HG03469 (cell line): ENCODE data around the gene SRF.

ENCODE experiments used
- ATAC-seq: cut with Tn5 transposase; IDR thresholded peaks from one replicate; pipeline ENCODE4 v1.9.1; 2021; ENCODE audit warnings: mild to moderate bottlenecking, moderate library complexity, moderate number of reproducible peaks; ENCODE audit not compliant: unreplicated experiment

The SRF gene

DNA sequence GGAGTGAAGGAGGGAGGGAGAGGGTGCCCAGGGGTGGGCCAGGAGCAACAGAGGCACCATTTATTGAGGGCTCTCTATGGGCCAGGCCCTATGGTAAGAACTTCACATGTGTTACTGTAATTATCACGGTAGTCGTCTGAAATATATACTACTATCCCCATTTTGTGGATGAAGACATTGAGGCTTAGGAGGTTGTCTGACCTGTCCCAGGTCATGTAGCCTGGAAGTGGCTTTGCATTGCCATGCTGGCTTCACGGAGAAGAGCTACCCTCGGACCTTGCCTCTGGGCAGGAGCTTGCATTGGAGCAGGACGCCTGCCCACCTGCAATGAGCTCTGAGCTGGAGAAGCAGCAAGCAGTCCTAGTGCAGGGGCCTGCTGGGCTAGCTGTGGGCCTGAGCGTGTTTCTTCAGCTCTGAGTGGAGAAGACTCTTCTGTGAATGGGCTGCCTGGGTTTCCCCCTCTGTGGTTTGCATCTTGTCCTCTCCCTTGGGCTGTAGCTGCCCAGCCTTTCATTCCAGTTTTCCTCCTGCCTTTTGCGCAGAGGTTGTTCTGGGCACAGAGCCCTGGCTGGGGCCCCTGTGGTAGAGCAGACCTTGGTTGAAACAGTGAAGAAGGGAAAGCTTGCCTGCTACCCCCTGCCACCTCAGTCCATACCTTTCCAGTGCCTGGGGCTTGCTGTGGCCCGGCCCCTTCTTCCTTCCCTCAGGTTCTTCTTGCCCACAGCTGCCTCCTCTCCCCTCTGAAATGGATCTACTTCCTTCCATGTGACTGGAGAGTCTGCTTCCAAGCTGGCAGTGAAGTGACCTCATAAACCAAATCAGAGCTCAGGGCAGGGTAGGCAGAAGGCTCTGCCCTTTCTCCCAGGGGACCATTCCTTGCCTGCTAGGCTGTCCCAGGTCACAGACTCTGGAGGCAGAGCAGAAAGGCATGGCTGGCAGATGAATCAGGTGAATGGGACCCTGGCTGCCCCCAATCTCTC is 24.1 kb upstream of the SRF start:
- ATAC-seq: no peak

DNA sequence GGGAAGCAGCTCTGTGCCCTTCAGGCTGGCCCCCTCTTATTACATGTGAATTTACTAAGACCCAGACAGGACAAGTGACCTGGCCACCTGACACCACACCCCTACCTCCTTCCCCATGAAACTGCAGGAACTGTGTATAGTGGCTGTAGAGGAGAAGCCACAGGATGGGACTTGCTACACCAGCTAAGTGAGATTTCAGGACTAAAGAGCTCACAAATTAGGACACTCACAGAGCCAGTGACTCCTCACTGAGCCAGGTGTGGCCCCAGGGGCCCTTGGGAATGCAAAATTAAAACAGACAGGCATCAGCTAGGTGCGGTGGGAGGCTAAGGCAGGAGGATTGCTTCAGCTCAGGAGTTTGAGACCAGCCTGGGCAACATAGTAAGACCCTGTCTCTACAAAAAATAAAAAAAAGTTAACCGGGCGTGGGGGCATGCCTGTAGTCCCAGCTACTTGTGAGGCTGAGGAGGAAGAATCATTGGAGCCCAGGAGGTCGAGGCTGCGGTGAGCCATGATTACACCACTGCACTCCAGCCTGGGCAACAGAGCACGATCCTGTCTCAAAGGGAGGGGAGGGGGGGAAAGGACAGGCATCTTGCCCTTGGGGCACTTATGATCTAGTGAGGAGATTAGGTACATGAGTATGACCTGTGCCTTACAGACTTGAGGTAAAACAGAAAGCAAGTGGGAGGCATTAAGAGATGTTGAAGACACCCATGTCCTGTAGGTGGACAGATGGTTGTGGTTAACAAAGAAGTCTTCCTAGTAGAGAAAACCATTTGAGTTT is 23.2 kb upstream of the SRF start:
- ATAC-seq: no peak

DNA sequence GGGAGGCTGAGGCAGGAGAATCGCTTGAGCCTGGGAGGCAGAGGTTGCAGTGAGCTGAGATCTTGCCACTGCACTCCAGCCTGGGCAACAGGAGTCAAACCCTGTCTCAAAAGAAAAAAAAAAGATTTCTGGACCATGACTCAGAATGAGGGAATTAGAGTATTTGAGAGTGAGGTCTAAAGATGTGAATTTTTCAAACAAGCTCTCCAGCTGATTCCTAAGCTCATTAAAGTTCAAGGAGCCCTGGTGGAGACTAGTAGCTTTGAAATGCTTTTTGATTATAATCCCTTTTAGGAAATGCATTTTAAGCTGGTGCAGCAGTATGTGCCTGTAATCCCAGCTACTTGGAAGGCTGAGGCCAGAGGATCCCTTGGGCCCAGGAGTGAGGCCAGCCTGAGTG is 21.8 kb upstream of the SRF start:
- no peak for ATAC-seq

DNA sequence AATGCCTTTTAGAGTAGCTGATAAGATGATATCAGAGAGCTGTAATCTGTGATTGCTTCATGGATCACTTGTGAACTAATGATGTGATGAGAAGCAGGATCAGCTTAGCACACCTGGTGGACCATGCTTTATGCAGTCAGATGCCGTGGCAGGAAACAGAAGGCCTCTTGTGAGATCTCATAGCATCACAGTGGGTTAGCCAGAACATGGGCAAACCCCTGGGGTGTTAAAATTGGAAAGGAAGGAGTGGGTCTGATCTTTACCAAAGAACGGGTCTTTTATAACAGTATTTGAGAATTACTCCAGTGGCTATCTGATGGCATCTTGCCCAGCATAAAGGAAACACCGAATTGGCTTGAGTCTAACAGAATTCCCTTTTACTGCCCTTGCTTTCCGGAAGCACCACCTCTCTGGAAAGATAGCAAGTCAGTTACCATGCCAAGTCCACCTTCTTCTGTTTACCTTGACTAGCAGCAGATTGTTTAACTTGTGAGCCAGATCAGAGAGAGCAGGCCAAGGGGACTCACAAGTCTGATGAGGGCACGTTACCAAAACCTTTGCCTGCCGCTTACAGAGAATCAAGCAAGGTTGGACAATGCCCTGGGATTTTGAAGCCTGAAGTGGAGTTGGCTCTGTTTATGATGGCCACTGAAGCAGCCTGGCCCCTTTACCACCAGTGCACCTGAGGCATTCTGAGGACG is 20.9 kb upstream of the SRF start:
- ATAC-seq: no peak

DNA sequence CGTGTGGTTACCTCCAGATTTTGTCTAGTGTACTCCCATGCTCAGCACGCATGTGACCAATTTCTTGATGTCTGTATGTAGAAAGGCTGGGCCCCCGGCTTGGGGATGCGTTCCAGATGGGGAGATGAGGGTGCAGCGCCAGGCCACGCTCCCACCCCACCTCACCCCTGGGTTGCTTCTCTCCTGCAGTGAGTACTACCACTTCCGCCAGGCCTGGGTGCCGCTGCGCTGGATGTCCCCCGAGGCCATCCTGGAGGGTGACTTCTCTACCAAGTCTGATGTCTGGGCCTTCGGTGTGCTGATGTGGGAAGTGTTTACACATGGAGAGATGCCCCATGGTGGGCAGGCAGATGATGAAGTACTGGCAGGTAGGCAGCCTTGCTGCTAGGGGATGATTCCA is 11.5 kb upstream of the SRF start:
- no peak for ATAC-seq

GRCh38 chr6:43163899-43164298 is 7.2 kb upstream of the SRF start:
- no peak for ATAC-seq

GRCh38 chr6:43170417-43170930 is 595 bp upstream of the SRF start:
- ATAC-seq: no peak

GRCh38 chr6:43171707-43172103 is 636 bp downstream of the SRF start:
- ATAC-seq: no peak

DNA sequence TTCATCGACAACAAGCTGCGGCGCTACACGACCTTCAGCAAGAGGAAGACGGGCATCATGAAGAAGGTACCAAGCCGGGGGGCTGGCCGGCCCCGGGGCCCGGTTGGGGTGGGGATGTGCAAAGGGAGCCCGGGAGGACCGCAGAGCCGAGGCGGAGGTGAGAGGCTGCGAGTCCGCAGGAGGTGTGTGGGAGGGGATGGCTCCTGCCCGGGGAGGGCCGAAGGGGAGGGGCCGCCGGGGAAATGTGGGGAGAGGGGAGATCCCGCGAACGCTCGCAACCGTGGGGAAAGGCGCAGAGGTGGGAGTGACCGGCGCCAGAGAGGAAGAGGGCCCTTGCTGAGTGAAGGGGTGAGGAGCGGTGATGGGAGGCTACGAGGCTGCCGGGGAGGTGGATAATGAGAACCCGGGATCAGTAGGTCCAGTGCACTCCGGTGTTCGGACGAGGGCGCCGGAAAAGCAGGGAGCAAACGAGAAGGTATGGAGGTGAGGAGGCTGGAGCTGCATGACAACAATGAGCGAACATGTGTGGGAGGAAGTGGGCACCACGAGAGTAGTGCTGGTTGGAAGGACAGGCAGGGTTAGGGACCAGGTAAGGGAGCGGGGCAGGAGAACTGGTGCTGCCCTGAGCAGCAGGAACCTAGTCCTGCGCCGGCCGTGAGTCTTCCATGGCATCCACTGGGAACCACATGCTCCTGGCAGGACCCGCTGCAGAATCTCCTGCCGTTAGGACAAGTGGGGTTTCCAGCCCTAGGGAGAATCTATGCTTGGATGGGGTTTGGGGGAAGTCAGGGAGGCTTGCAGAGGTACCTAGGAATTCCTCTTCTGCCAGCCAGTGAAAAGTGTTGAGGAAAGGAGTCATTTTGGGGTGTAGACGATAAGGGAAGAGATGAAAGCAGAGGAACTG is 1.3 kb downstream of the SRF start:
- no peak for ATAC-seq

DNA sequence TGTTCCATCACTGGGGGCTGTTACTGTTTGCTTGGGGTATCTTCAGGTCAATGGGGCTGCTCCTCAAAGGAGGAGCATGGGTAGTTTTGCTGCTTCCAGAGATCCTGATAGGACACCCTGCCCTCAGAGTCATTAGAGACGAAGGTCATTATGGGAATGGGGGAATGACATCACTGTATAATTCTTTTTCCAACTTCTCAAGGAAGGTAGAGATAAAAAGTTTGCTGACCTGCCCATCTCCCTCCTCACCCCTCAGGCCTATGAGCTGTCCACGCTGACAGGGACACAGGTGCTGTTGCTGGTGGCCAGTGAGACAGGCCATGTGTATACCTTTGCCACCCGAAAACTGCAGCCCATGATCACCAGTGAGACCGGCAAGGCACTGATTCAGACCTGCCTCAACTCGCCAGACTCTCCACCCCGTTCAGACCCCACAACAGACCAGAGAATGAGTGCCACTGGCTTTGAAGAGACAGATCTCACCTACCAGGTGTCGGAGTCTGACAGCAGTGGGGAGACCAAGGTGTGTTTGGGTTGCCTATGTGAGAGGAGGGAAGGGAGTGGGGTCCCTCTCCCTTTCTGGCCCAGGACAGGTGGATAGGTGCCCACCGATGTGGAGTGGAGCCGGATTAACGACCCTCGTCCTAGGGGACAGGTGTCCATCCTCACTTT is 2.7 kb downstream of the SRF start:
- ATAC-seq: no peak

GRCh38 chr6:43174263-43175112 is 3.4 kb downstream of the SRF start:
- peak; percentile 58 for ATAC-seq

- no peak for ATAC-seq
These were observed 4.8 kb downstream of the SRF start for GRCh38 chr6:43175676-43176422.

DNA sequence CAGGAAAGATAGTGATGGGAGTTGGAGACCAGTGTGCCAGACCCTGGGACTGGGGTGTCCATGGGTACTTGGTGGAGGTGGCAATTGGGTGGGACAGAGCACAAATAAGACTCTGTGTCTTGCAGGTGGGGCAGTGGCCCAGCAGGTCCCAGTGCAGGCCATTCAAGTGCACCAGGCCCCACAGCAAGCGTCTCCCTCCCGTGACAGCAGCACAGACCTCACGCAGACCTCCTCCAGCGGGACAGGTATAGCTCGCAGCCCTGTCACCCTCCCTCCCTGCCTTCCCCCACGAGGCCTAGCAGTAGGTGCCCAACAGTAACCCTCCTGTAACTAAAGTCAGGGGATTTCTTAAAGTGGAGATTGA is 5.3 kb downstream of the SRF start:
- ATAC-seq: no peak

DNA sequence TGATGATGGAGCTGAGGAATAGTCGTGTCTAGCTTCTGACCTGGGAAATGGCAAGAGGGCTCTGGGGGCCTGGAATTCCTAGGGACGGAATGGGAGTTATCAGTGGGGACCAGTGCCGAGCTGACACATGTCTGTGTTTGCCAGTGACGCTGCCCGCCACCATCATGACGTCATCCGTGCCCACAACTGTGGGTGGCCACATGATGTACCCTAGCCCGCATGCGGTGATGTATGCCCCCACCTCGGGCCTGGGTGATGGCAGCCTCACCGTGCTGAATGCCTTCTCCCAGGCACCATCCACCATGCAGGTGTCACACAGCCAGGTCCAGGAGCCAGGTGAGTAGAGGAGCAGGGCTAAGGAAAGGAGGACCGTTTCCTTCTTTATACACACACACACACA is 7.1 kb downstream of the SRF start:
- ATAC-seq: no peak

GRCh38 chr6:43178951-43179830 is 8.1 kb downstream of the SRF start:
- no peak for ATAC-seq

DNA sequence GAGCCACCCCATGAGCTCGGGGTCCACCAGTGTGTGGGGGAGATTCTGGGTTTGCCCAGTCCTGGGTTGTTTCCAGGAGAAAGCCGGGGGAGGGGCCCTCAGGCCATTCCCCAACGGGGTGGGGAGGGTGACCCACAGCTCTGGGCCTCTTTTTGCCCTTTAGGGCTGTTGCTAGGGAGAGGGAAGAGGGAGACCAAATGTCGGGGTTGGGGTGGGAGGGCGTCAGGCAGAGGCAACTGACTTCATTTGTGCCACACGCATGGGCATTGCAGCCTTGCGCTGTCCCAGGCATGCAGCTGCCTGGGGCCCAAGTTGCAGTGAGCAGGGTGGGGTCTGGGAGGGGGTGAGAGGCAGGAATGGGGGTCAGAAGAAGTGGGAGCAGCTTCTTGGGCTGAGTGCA is 9.0 kb downstream of the SRF start:
- ATAC-seq: no peak

- ATAC-seq: no peak
These were observed 9.9 kb downstream of the SRF start for GRCh38 chr6:43180985-43181384.
